SK-N-SH treated with all-trans-retinoic acid at 6 μM for 48 hours (cell line): ENCODE results near the gene ST6GALNAC1.

Experiments used
- OSR1 ChIP-seq: fragments of 250-450 bp; sonication (Bioruptor Pico); IDR thresholded peaks from 2 replicates; pipeline ENCODE4 v1.8.0; 2022; ENCODE audit warnings: moderate library complexity, mild to moderate bottlenecking, inconsistent platforms
- POU6F1 ChIP-seq: fragments of 250-450 bp; sonication (Bioruptor Pico); IDR thresholded peaks from 2 replicates; pipeline ENCODE4 v1.8.0; 2021; ENCODE audit warnings: low read depth, mild to moderate bottlenecking, moderate library complexity, borderline replicate concordance
- ZFP3 ChIP-seq: fragments of 250-450 bp; sonication (Bioruptor Pico); IDR thresholded peaks from 2 replicates; pipeline ENCODE4 v1.5.0; 2020; ENCODE audit warnings: mild to moderate bottlenecking, moderate library complexity

GRCh38 chr17:76614912-76615617 lies 28.5 kb downstream of the ST6GALNAC1 start:
- no peak for TF ChIP-seq POU6F1
- TF ChIP-seq OSR1 (CRISPR knock-in tag), result no peak
- no peak for TF ChIP-seq ZFP3 (CRISPR knock-in tag)
